ENCODE data around the gene CLDN2. TPM values are rescaled to one million over a fixed set of nuclear protein-coding genes. Genes with fewer than 3 reads are reported as not detected.
"Not testable (repeated sequence)": the region's sequence is repeated elsewhere in the genome, so short reads cannot be mapped to it uniquely, and the experiment has no call there.

Gene CLDN2, protein sequence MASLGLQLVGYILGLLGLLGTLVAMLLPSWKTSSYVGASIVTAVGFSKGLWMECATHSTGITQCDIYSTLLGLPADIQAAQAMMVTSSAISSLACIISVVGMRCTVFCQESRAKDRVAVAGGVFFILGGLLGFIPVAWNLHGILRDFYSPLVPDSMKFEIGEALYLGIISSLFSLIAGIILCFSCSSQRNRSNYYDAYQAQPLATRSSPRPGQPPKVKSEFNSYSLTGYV
- total RNA-seq, result not detected in 2 replicates

DNA sequence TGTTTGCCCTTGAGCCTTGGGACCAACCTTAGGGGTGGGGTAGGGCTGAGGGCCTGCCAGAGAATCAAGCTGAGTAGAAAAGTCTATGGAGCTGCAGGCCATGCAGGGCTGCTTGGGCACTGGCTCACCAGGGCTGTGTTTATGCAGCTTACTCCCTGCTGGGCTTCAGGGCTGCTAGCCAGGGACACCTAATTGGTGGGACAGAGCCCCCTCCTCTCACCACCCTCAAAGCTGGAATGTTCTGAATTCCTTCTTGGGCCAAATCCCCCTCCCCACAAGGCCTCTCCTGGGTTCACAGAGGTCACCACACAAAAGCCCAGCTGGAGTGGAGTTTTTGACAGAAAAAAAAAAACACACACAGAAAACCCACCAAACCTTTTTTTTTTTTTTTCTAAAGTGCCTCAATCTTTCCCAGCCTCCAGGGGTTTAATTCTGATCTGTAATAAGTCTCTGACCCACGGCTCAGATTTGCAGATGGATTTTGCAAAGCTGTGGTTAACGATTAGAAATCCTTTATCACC is at the start of gene CLDN2:
Gene CLDN2, plus strand, starts transcription at position 471 of the 521 bp plus-strand sequence. CDS start 7,827 bp downstream, outside the sequence.
- ATAC-seq (ENCODE audit: low read depth) (no peak), DNase-seq (no peak)
- H3K4me3 Mint-ChIP-seq, result no peak within 1 kb of the TSS
- peaks cover 9% of the 10 kb centered on the region for H3K27me3 Mint-ChIP-seq
- POLR2A ChIA-PET, result no interaction called here
- no peaks in the 10 kb centered on the region for H3K36me3 Mint-ChIP-seq (ENCODE audit: low read depth)
- H3K27ac Mint-ChIP-seq, result no peak within 1 kb of the TSS
- intact Hi-C loops (cut with micrococcal nuclease), result no loop called here
- TF ChIP-seq, protein P1, sequence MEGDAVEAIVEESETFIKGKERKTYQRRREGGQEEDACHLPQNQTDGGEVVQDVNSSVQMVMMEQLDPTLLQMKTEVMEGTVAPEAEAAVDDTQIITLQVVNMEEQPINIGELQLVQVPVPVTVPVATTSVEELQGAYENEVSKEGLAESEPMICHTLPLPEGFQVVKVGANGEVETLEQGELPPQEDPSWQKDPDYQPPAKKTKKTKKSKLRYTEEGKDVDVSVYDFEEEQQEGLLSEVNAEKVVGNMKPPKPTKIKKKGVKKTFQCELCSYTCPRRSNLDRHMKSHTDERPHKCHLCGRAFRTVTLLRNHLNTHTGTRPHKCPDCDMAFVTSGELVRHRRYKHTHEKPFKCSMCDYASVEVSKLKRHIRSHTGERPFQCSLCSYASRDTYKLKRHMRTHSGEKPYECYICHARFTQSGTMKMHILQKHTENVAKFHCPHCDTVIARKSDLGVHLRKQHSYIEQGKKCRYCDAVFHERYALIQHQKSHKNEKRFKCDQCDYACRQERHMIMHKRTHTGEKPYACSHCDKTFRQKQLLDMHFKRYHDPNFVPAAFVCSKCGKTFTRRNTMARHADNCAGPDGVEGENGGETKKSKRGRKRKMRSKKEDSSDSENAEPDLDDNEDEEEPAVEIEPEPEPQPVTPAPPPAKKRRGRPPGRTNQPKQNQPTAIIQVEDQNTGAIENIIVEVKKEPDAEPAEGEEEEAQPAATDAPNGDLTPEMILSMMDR (IDR thresholded peaks at IDR 0.05), result no peak
- CTCF ChIA-PET, result no interaction called here
- H3K4me1 Mint-ChIP-seq, result no peaks in the 10 kb centered on the region
- no peaks in the 10 kb centered on the region for H3K9me3 Mint-ChIP-seq

DNA sequence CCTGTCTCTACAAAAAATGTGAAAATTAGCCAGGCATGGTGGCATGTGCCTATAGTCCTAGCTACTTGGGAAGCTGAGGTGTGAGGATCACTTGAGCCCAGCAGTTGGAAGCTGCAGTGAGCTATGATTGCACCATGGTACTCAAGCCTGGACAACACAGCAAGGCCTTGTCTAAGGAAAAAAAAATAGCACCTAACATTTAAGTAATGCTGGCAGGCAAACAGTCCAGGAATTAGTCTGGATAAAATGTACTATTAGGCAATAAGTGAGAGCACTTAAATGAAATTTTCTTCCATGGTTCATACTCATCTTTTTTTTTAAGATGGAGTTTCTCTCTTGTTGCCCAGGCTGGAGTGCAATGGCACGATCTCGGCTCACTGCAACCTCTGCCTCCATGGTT is 47.4 kb upstream of the CLDN2 start:
- CTCF ChIA-PET, result interaction anchor here (1.2 to 2.0 kb wide), 2 partner anchors 25 to 904 kb away, joined by 3 to 7 read pairs; partner anchors contain the start of gene NCBP2L
- H3K4me1 Mint-ChIP-seq; H3K27me3 Mint-ChIP-seq; DNase-seq; H3K9me3 Mint-ChIP-seq; H3K27ac Mint-ChIP-seq; ATAC-seq (ENCODE audit: low read depth); H3K36me3 Mint-ChIP-seq (ENCODE audit: low read depth); POLR2A ChIA-PET; H3K4me3 Mint-ChIP-seq; intact Hi-C loops (cut with micrococcal nuclease): not testable (repeated sequence)

DNA sequence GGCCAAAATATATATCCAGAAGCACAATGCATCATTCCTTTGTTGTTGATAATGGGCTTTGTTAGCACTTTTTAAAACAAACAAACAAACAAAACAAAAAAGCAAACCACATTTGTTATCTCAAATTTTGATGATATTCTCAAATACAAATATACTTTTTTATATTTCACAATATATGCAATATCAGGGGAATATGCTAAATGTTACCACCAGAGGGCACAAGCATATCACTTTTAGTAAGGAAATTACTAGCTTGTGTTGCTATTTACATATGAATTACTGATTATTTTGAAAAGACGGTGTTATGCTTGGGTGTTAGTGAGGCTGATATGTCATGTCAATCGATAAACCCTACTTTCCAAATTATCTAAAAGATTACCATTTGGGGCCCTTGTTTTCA is 46.1 kb upstream of the CLDN2 start:
- POLR2A ChIA-PET, result no interaction called here
- Mint-ChIP-seq H3K4me1 (no peaks in the 10 kb centered on the region), H3K27ac (no peak overlapping the region), H3K9me3 (no peaks in the 10 kb centered on the region), H3K27me3 (no peaks in the 10 kb centered on the region), H3K4me3 (no peak overlapping the region), H3K36me3 (ENCODE audit: low read depth) (no peaks in the 10 kb centered on the region)
- intact Hi-C loops (cut with micrococcal nuclease), result loop anchor here (1.0 to 2.0 kb wide), 2 partner anchors 1020 to 1199 kb away; no protein-coding TSS in a partner anchor
- no peak for ATAC-seq (ENCODE audit: low read depth)
- TF ChIP-seq, protein P1 (IDR thresholded peaks at IDR 0.05), result no peak
- CTCF ChIA-PET, result interaction anchor here (0.9 to 2.0 kb wide), 6 partner anchors 20 to 1197 kb away, joined by 3 to 7 read pairs (median 4); partner anchors contain the start of gene NCBP2L
- no peak for DNase-seq

DNA sequence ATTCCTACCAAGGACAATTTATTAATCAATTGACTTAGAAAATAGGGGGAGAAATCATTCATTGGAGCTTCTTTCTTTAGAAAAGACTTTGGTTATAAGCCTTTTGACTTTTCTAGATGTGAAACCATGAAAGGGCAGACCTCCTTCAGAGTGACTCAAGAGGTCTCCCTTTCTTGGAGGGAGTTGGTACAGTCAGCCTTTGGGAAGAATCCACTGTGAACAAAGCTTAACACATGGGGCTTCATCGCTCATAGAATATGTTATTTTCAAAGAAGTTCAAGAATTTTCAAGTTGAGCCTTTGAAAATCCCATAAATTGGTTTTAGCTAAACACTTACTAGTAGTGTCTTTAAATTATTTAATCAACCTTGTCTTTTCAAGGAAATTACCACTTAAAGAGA is 45.1 kb upstream of the CLDN2 start:
- Mint-ChIP-seq H3K27me3 (no peaks in the 10 kb centered on the region), H3K9me3 (no peaks in the 10 kb centered on the region), H3K4me1 (no peaks in the 10 kb centered on the region), H3K36me3 (ENCODE audit: low read depth) (no peaks in the 10 kb centered on the region), H3K4me3 (no peak overlapping the region), H3K27ac (no peak overlapping the region)
- CTCF ChIA-PET, result interaction anchor here (0.9 to 1.8 kb wide), 4 partner anchors 8 to 1196 kb away, joined by 3 to 5 read pairs (median 4); no protein-coding TSS in a partner anchor
- ATAC-seq (ENCODE audit: low read depth) (no peak), DNase-seq (no peak)
- TF ChIP-seq, protein P1 (IDR thresholded peaks at IDR 0.05), result no peak
- intact Hi-C loops (cut with micrococcal nuclease), result loop anchor here (2.0 kb wide), 1 partner anchor 1198 kb away; no protein-coding TSS in a partner anchor
- POLR2A ChIA-PET, result no interaction called here

DNA sequence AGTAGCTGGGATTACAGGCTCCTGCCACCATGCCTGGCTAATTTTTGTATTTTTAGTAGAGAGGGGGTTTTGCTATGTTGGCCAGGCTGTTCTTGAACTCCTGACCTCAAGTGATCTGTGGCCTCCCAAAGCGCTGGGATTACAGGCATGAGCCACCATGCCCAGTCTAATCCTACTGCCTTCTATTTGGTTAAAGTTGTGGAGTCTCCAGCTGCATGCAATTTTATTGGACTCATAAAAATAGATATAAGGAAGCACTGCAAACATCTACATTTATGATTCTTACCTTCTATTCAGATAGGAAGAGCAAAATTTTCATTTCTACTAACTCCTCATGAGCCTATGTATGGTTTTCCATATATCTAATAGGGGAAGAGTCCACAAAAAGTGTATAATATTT is 30.7 kb upstream of the CLDN2 start:
- CTCF ChIA-PET, result no interaction called here
- ATAC-seq (ENCODE audit: low read depth) (no peak), DNase-seq (no peak)
- TF ChIP-seq, protein P1 (IDR thresholded peaks at IDR 0.05), result no peak
- H3K36me3 Mint-ChIP-seq (ENCODE audit: low read depth), result no peaks in the 10 kb centered on the region
- no peaks in the 10 kb centered on the region for H3K9me3 Mint-ChIP-seq
- H3K27ac Mint-ChIP-seq, result no peak overlapping the region
- H3K27me3 Mint-ChIP-seq, result no peaks in the 10 kb centered on the region
- no peak overlapping the region for H3K4me3 Mint-ChIP-seq
- no peaks in the 10 kb centered on the region for H3K4me1 Mint-ChIP-seq
- intact Hi-C loops (cut with micrococcal nuclease), result no loop called here
- POLR2A ChIA-PET, result no interaction called here
